ENCODE data around the gene METTL25B. TPM values are rescaled to one million over a fixed set of nuclear protein-coding genes. Genes with fewer than 3 reads are reported as not detected.

METTL25B gene
- total and polyA plus RNA-seq, 2 of the 4 experiments (the other 2 are of a cell fraction): 2.3 to 10.1 TPM

GRCh38 chr1:156692925-156693847 is 35.1 kb upstream of the METTL25B start:
- no peak overlapping the region for H4K5ac ChIP-seq (ENCODE audit: low read depth, low read length)
- in situ Hi-C loops (cut with MboI; ENCODE audit: low sequenced_read_pairs) (loop anchor here (10.0 kb wide), 1 partner anchor 192 kb away; no protein-coding TSS in a partner anchor), dilution Hi-C loops (cut with HindIII; ENCODE audit: low sequenced_read_pairs, unreplicated experiment) (no loop called here), intact Hi-C loops (cut with micrococcal nuclease) (no loop called here)
- H2BK15ac ChIP-seq (ENCODE audit: low read depth, low read length): no peak overlapping the region
- no peak overlapping the region for H3K14ac ChIP-seq (replicated peaks; ENCODE audit: low read depth, low read length)
- no peak overlapping the region for H3K9ac ChIP-seq (ENCODE audit: low read depth, low read length)
- H4K8ac ChIP-seq (ENCODE audit: low read depth in 2 of 2, low read length in 2 of 2): no peak overlapping the region
- H2BK20ac ChIP-seq (ENCODE audit: low read depth, low read length): no peak overlapping the region
- no peak overlapping the region for H2AFZ ChIP-seq (replicated peaks; ENCODE audit: low read length, poor library complexity)
- ChIA-PET POLR2A (ENCODE audit: unreplicated experiment) (no interaction called here), CTCF (interaction anchor here (1.8 to 5.2 kb wide), 2 partner anchors 33 to 34 kb away, joined by 5 to 104 read pairs; partner anchors contain the start of genes ISG20L2 and METTL25B)
- no peak overlapping the region for H3K23ac ChIP-seq (ENCODE audit: low read depth, low read length)
- H2BK5ac ChIP-seq (ENCODE audit: low read depth, low read length, poor library complexity, severe bottlenecking): no peak overlapping the region
- H3K79me1 ChIP-seq (ENCODE audit: low read depth in 1 of 2, low read length in 2 of 2): no peaks in the 10 kb centered on the region
- TF ChIP-seq, protein P1, sequence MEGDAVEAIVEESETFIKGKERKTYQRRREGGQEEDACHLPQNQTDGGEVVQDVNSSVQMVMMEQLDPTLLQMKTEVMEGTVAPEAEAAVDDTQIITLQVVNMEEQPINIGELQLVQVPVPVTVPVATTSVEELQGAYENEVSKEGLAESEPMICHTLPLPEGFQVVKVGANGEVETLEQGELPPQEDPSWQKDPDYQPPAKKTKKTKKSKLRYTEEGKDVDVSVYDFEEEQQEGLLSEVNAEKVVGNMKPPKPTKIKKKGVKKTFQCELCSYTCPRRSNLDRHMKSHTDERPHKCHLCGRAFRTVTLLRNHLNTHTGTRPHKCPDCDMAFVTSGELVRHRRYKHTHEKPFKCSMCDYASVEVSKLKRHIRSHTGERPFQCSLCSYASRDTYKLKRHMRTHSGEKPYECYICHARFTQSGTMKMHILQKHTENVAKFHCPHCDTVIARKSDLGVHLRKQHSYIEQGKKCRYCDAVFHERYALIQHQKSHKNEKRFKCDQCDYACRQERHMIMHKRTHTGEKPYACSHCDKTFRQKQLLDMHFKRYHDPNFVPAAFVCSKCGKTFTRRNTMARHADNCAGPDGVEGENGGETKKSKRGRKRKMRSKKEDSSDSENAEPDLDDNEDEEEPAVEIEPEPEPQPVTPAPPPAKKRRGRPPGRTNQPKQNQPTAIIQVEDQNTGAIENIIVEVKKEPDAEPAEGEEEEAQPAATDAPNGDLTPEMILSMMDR (conservative IDR thresholded peaks at IDR 0.05; ENCODE audit: low read depth, low read length): no peak
- no peak overlapping the region for H2BK120ac ChIP-seq (ENCODE audit: low read depth, low read length)
- no peak overlapping the region for H3K4ac ChIP-seq (ENCODE audit: low read depth, low read length)
- peaks cover 6% of the 10 kb centered on the region; the same call in 1 of the 2 replicates for H3K4me1 ChIP-seq (ENCODE audit: control insufficient read depth, insufficient read depth, low read length)
- no peak overlapping the region for H2AK9ac ChIP-seq (replicated peaks; ENCODE audit: low read depth, low read length, poor library complexity)
- H3K4me2 ChIP-seq (ENCODE audit: low read depth, low read length): no peak overlapping the region
- no peak overlapping the region for H4K91ac ChIP-seq (ENCODE audit: insufficient read depth, low read depth, low read length)
- BruUV-seq (replicated peaks): no TSS peak
- H4K20me1 ChIP-seq (ENCODE audit: insufficient read depth, low read length): no peaks in the 10 kb centered on the region
- DNase-seq: no peak
- H3K9me1 ChIP-seq (ENCODE audit: insufficient read depth, low read length): no peaks in the 10 kb centered on the region
- no peak overlapping the region for H3K27ac ChIP-seq (ENCODE audit: insufficient read depth, low read length)
- H3K9me3 ChIP-seq (ENCODE audit: control insufficient read depth, insufficient read depth, low read length): no peaks in the 10 kb centered on the region
- ATAC-seq (ENCODE audit: low read depth): no peak
- WGBS, 2 experiments (ENCODE audit: extremely low coverage in 2 of 2, insufficient read length in 1 of 2): 67% methylated on average over 8 of the region's 16 CpGs; no CpG with 5 or more reads in 1 of the 2 experiments
- H3K4me3 ChIP-seq (ENCODE audit: insufficient read depth, low read depth, low read length): no peak overlapping the region
- H3K36me3 ChIP-seq (ENCODE audit: control insufficient read depth, insufficient read depth, low read length): no peaks in the 10 kb centered on the region
- H2AK5ac ChIP-seq (ENCODE audit: low read depth, low read length): peak overlapping the region; percentile 26; the same call in 1 of the 2 replicates
- H3K56ac ChIP-seq (ENCODE audit: extremely low read depth, insufficient read depth, low read length): no peak overlapping the region
- no peak overlapping the region for H3K18ac ChIP-seq (ENCODE audit: low read depth, low read length)
- peaks cover 6% of the 10 kb centered on the region; the same call in 1 of the 2 replicates for H3K27me3 ChIP-seq (ENCODE audit: control insufficient read depth, insufficient read depth, low read length)

Measured in IMR-90 (cell line).